ENCODE measurements around the gene PSG1. TPM values are rescaled to one million over a fixed set of nuclear protein-coding genes. Genes with fewer than 3 reads are reported as not detected.

PSG1 gene
- total and polyA plus RNA-seq, 2 experiments from 2014 or later: 0.54 to 3.0 TPM

- Histone ChIP-seq H3F3A (ENCODE audit: insufficient read depth) (peaks cover 34% of the 10 kb centered on the region), H3K4me2 (ENCODE audit: unreplicated experiment) (peak overlapping the region; percentile 1), H3K27ac (no peak overlapping the region), H2AFZ (peak overlapping the region; percentile 8; the same call in 1 of the 2 replicates), H3K79me2 (ENCODE audit: insufficient read depth) (no peaks in the 10 kb centered on the region), H3K9me3 (ENCODE audit: low read depth) (no peaks in the 10 kb centered on the region), H3K4me3 (no peak overlapping the region), H3K4me1 (ENCODE audit: insufficient read depth) (peaks cover 38% of the 10 kb centered on the region), H3K27me3 (replicated peaks; ENCODE audit: insufficient read depth) (no peaks in the 10 kb centered on the region), H3K9ac (no peak overlapping the region), H3K9me2 (ENCODE audit: insufficient read depth) (no peaks in the 10 kb centered on the region), H3K36me3 (ENCODE audit: low read depth) (no peaks in the 10 kb centered on the region), H4K20me1 (ENCODE audit: insufficient read depth) (no peaks in the 10 kb centered on the region)
- no peak for TF ChIP-seq EZH2 (IDR thresholded peaks at IDR 0.05; ENCODE audit: insufficient read depth, poor library complexity, severe bottlenecking)
- TF ChIP-seq EZH2phosphoT487 (IDR thresholded peaks at IDR 0.05; ENCODE audit: insufficient read depth, low read depth): no peak
- in situ Hi-C loops (cut with MboI): no loop called here
- DNase-seq: peak; percentile 47
Observed at GRCh38 chr19:42816894-42817293, 62.6 kb downstream of the PSG1 start.

Other genes starting within 250 kb of the PSG1 start
- gene PSG3, start 139.2 kb downstream of the PSG1 start, total RNA-seq (2014; rRNA removed; shearing (Covaris generic)): not detected in 2 replicates
- 0.10 TPM in 1 of 2 replicates, not detected in the other for gene PSG3, start 139.2 kb downstream of the PSG1 start, polyA plus RNA-seq (2016; fragmentation: Nextera tagmentation; extraction: Ambion mirVana)
- not detected in 2 replicates for gene PSG8, start 114.0 kb downstream of the PSG1 start, total RNA-seq (2014; rRNA removed; shearing (Covaris generic))
- 0.95 and 1.7 TPM in 2 replicates for gene PSG8, start 114.0 kb downstream of the PSG1 start, polyA plus RNA-seq (2016; fragmentation: Nextera tagmentation; extraction: Ambion mirVana)
- not detected in 2 replicates for gene PSG6, start 38.2 kb upstream of the PSG1 start, total RNA-seq (2014; rRNA removed; shearing (Covaris generic))
- gene PSG6, start 38.2 kb upstream of the PSG1 start, polyA plus RNA-seq (2016; fragmentation: Nextera tagmentation; extraction: Ambion mirVana): 1.2 and 1.8 TPM in 2 replicates
- not detected in 2 replicates for gene PSG7, start 57.5 kb upstream of the PSG1 start, total RNA-seq (2014; rRNA removed; shearing (Covaris generic))
- 0.19 TPM in 1 of 2 replicates, not detected in the other for gene PSG7, start 57.5 kb upstream of the PSG1 start, polyA plus RNA-seq (2016; fragmentation: Nextera tagmentation; extraction: Ambion mirVana)
- not detected in 2 replicates for gene PSG11, start 146.8 kb upstream of the PSG1 start, total RNA-seq (2014; rRNA removed; shearing (Covaris generic))
- 0.36 and 0.85 TPM in 2 replicates for gene PSG11, start 146.8 kb upstream of the PSG1 start, polyA plus RNA-seq (2016; fragmentation: Nextera tagmentation; extraction: Ambion mirVana)
- 0.76 and 0.89 TPM in 2 replicates for gene PSG2, start 203.0 kb upstream of the PSG1 start, total RNA-seq (2014; rRNA removed; shearing (Covaris generic))
- gene PSG2, start 203.0 kb upstream of the PSG1 start, polyA plus RNA-seq (2016; fragmentation: Nextera tagmentation; extraction: Ambion mirVana): 4.3 and 5.7 TPM in 2 replicates